ENCODE data around the gene TBP.
"Not testable (repeated sequence)": the region's sequence is repeated elsewhere in the genome, so short reads cannot be mapped to it uniquely, and the experiment has no call there.

Gene TBP

DNA sequence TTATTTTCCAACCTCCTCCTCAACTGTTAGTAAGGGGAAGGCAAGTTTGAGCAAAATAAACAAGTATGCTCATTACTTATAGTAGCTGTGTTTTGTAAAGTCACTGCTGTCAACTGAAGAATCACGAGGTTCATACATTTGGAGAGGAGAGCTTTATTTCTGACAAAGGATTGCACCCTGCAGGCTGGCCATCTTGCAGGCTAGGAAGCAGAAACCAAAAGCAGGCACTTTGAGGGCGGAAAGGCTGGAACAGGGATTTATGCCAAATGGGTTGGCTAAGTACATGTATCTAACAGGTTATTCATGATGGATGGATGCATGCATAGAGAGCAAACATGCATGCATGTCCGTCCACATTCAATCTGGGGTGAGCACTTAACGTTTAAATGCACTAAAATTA lies 47.7 kb upstream of the TBP start (continued):
- TF ChIP-seq, protein P1, sequence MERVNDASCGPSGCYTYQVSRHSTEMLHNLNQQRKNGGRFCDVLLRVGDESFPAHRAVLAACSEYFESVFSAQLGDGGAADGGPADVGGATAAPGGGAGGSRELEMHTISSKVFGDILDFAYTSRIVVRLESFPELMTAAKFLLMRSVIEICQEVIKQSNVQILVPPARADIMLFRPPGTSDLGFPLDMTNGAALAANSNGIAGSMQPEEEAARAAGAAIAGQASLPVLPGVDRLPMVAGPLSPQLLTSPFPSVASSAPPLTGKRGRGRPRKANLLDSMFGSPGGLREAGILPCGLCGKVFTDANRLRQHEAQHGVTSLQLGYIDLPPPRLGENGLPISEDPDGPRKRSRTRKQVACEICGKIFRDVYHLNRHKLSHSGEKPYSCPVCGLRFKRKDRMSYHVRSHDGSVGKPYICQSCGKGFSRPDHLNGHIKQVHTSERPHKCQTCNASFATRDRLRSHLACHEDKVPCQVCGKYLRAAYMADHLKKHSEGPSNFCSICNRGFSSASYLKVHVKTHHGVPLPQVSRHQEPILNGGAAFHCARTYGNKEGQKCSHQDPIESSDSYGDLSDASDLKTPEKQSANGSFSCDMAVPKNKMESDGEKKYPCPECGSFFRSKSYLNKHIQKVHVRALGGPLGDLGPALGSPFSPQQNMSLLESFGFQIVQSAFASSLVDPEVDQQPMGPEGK (CRISPR knock-in tag; IDR thresholded peaks at IDR 0.05; ENCODE audit: borderline replicate concordance), result no peak
- TF ChIP-seq, protein P2, sequence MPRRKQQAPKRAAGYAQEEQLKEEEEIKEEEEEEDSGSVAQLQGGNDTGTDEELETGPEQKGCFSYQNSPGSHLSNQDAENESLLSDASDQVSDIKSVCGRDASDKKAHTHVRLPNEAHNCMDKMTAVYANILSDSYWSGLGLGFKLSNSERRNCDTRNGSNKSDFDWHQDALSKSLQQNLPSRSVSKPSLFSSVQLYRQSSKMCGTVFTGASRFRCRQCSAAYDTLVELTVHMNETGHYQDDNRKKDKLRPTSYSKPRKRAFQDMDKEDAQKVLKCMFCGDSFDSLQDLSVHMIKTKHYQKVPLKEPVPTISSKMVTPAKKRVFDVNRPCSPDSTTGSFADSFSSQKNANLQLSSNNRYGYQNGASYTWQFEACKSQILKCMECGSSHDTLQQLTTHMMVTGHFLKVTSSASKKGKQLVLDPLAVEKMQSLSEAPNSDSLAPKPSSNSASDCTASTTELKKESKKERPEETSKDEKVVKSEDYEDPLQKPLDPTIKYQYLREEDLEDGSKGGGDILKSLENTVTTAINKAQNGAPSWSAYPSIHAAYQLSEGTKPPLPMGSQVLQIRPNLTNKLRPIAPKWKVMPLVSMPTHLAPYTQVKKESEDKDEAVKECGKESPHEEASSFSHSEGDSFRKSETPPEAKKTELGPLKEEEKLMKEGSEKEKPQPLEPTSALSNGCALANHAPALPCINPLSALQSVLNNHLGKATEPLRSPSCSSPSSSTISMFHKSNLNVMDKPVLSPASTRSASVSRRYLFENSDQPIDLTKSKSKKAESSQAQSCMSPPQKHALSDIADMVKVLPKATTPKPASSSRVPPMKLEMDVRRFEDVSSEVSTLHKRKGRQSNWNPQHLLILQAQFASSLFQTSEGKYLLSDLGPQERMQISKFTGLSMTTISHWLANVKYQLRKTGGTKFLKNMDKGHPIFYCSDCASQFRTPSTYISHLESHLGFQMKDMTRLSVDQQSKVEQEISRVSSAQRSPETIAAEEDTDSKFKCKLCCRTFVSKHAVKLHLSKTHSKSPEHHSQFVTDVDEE (CRISPR knock-in tag; IDR thresholded peaks at IDR 0.05), result no peak

DNA sequence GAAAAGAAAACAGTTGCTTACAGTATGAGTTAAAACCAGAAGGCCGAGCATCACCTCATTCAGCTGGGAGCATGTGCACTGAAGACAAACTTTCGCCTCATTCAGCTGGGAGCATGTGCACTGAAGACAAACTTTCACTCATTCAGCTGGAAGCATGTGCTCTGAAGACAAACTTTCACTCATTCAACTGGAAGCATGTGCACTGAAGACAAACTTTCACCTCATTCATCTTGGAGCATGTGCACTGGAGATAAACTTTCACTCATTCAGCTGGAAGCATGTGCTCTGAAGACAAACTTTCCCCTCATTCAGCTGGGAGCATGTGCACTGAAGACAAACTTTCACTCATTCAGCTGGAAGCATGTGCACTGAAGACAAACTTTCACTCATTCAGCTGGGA lies 46.4 kb upstream of the TBP start:
- ATAC-seq, result not testable (repeated sequence)

DNA sequence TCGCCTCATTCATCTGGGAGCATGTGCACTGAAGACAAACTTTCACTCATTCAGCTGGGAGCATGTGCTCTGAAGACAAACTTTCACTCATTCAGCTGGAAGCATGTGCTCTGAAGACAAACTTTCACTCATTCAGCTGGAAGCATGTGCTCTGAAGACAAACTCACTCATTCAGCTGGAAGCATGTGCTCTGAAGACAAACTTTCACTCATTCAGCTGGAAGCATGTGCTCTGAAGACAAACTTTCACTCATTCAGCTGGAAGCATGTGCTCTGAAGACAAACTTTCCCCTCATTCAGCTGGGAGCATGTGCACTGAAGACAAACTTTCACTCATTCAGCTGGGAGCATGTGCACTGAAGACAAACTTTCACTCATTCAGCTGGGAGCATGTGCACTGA lies 45.9 kb upstream of the TBP start:
- not testable (repeated sequence) for ATAC-seq

DNA sequence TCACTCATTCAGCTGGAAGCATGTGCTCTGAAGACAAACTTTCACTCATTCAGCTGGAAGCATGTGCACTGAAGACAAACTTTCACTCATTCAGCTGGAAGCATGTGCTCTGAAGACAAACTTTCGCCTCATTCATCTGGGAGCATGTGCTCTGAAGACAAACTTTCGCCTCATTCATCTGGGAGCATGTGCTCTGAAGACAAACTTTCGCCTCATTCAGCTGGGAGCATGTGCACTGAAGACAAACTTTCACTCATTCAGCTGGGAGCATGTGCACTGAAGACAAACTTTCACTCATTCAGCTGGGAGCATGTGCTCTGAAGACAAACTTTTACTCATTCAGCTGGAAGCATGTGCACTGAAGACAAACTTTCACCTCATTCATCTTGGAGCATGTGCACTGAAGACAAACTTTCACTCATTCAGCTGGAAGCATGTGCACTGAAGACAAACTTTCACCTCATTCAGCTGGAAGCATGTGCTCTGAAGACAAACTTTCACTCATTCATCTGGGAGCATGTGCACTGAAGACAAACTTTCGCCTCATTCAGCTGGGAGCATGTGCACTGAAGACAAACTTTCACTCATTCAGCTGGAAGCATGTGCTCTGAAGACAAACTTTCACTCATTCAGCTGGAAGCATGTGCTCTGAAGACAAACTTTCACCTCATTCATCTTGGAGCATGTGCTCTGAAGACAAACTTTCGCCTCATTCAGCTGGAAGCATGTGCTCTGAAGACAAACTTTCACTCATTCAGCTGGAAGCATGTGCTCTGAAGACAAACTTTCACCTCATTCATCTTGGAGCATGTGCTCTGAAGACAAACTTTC lies 45.1 kb upstream of the TBP start:
- not testable (repeated sequence) for ATAC-seq

DNA sequence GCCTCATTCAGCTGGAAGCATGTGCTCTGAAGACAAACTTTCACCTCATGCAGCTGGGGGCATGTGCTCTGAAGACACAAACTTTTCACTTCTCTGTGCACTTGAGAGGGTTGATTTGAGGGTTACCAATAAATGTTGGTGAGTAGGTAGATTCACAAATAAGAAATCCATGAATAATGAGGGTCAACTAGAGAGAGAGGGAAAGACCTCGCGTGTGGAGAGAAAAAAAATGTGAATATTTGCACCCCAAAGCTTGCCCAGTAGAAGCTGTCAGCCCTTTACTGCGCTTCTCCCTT lies 44.5 kb upstream of the TBP start:
- ATAC-seq, result no peak
- TF ChIP-seq, protein P2 (CRISPR knock-in tag; IDR thresholded peaks at IDR 0.05), result no peak
- no peak for TF ChIP-seq TCF4 (CRISPR knock-in tag; IDR thresholded peaks at IDR 0.05; ENCODE audit: borderline replicate concordance)
- no peak for TF ChIP-seq ZFP3 (CRISPR knock-in tag; IDR thresholded peaks at IDR 0.05)
- no peak for TF ChIP-seq ARNTL (CRISPR knock-in tag; IDR thresholded peaks at IDR 0.05; ENCODE audit: borderline replicate concordance, low read depth)
- no peak for TF ChIP-seq ISL1 (CRISPR knock-in tag; IDR thresholded peaks at IDR 0.05)
- TF ChIP-seq, protein P3, sequence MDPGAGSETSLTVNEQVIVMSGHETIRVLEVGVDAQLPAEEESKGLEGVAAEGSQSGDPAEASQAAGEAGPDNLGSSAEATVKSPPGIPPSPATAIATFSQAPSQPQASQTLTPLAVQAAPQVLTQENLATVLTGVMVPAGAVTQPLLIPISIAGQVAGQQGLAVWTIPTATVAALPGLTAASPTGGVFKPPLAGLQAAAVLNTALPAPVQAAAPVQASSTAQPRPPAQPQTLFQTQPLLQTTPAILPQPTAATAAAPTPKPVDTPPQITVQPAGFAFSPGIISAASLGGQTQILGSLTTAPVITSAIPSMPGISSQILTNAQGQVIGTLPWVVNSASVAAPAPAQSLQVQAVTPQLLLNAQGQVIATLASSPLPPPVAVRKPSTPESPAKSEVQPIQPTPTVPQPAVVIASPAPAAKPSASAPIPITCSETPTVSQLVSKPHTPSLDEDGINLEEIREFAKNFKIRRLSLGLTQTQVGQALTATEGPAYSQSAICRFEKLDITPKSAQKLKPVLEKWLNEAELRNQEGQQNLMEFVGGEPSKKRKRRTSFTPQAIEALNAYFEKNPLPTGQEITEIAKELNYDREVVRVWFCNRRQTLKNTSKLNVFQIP (CRISPR knock-in tag; IDR thresholded peaks at IDR 0.05; ENCODE audit: borderline replicate concordance, low read depth), result no peak
- no peak for TF ChIP-seq ZC3H10 (CRISPR knock-in tag; IDR thresholded peaks at IDR 0.05)
- TF ChIP-seq ZNF8 (CRISPR knock-in tag; IDR thresholded peaks at IDR 0.05), result no peak

DNA sequence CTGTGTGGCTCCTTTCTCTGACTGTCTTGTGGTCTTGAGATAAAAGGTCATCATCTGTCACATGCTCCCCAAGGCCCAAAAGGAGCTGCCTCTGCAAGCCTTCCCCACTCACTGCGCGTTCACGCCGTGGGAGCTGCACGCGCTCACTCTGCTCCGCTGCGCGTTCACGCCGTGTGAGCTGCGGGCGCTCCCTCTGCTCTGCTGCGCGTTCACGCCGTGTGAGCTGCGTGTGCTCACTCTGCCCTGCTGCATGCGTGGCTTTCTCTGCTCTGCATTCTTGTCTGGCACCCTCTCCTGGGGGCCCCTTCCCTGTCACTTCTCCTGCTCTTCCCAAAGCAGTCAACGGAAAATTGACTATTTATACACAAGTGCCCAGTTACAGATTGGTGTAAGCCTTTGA lies 43.5 kb upstream of the TBP start:
- TF ChIP-seq, protein P2 (CRISPR knock-in tag; IDR thresholded peaks at IDR 0.05), result no peak
- TF ChIP-seq ARNTL (CRISPR knock-in tag; IDR thresholded peaks at IDR 0.05; ENCODE audit: borderline replicate concordance, low read depth) (no peak), CSDC2 (CRISPR knock-in tag; IDR thresholded peaks at IDR 0.05) (no peak), ZNF565 (CRISPR knock-in tag; conservative IDR thresholded peaks at IDR 0.05; ENCODE audit: low read depth) (no peak), ZNF70 (CRISPR knock-in tag; IDR thresholded peaks at IDR 0.05) (no peak), ZC3H10 (CRISPR knock-in tag; IDR thresholded peaks at IDR 0.05) (no peak), GLIS3 (CRISPR knock-in tag; IDR thresholded peaks at IDR 0.05) (no peak), OSR1 (CRISPR knock-in tag; IDR thresholded peaks at IDR 0.05) (no peak), BACH2 (CRISPR knock-in tag; IDR thresholded peaks at IDR 0.05; ENCODE audit: borderline replicate concordance) (no peak), ZNF8 (CRISPR knock-in tag; IDR thresholded peaks at IDR 0.05) (no peak)
- no peak for ATAC-seq

Measured in SK-N-SH treated with all-trans-retinoic acid at 6 μM for 48 hours (cell line).